Kidney tubule cell (primary cell): ENCODE data around the gene STX17.
"Not testable (repeated sequence)": the region's sequence is repeated elsewhere in the genome, so short reads cannot be mapped to it uniquely, and the experiment has no call there.

Experiments
- DNase-seq: peaks from one replicate; pipeline ENCODE4 v3.0.0-alpha.2; 2018; ENCODE audit warnings: low spot score

STX17 gene

DNA sequence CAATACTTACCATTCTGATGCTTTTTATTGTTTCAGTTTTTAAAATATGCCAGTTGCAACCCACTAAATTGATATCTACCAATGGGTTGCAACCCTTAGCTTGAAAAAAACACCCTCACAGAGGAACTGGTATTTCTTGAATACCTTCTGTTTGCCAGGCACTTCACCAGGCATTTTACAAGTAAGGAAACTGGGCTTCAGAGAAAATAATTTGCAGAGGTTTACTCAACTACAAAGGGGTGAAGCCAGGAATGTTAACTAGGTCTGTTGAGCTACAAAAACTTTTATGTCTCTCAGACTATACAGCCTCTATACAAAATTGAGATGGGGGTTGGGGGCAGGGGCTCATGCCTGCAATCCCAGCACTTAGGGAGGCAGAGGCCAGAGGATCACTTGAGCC lies 65.0 kb downstream of the STX17 start:
- no peak for DNase-seq

- DNase-seq: no peak
Measured at GRCh38 chr9:99973455-99973854, 67.0 kb downstream of the STX17 start.

- no peak for DNase-seq
Measured at GRCh38 chr9:99977033-99977792, 70.8 kb downstream of the STX17 start.

- no peak for DNase-seq
Measured at GRCh38 chr9:99978221-99978620, 71.8 kb downstream of the STX17 start.

DNA sequence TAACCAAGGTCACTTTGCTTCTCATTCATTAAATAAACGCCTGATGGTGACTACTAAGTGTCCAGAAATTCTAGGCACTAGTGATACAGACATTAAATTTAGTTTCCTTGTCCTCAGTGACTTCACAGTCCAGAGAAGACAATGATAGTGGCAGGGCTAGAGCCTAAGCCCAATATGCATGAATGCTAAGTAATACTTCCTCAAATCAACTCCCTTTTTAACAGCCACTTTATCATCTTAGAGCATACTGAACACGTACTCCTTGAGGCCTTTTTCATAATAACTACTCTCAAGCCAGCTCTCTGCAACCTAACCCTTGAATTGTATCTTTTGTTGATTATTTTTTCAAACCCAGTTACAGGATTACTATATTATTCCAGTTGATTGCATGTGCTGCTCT lies 74.1 kb downstream of the STX17 start:
- no peak for DNase-seq

DNA sequence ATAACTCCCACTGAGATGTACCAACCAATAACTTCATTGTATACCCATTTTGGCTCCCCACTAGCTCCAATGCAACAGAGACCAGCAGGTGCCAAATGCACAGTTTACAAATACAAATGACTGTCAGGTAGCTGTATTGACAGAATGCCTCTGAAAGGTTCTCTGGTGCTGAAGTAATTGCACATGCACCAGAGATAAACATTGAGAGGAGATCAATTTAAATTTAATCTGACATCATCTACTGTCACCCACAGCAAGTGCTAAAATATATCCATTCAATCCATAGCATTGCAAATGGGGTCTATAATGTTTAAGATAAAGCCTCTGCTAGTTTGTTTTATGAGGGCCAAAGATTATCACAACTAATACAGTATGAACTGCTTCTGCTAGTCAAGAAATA lies 80.2 kb downstream of the STX17 start:
- no peak for DNase-seq

- not testable (repeated sequence) for DNase-seq
Measured at GRCh38 chr9:99990508-99990907, 84.1 kb downstream of the STX17 start.

GRCh38 chr9:99998266-99998665 lies 91.8 kb downstream of the STX17 start:
- no peak for DNase-seq

GRCh38 chr9:99998866-99999265 lies 92.4 kb downstream of the STX17 start:
- DNase-seq: no peak

DNA sequence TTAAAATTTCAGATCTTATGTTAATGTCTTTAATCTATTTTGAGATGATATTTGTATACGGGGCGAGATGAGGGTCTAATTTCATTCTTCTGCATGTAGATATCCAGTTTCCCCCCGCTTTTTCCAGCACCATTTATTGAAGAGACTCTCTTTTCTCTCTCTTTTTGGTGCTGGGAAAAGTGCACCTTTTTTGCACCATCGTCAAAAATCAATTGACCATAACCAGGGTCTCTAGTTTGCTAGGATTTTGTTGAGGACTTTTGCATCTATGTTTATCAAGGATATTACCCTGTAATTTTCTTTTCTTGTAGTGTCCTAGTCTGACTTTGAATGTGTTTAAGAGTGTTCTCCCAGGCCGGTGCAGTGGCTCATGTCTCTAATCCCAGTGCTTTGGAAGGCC lies 93.3 kb downstream of the STX17 start:
- DNase-seq: no peak

DNA sequence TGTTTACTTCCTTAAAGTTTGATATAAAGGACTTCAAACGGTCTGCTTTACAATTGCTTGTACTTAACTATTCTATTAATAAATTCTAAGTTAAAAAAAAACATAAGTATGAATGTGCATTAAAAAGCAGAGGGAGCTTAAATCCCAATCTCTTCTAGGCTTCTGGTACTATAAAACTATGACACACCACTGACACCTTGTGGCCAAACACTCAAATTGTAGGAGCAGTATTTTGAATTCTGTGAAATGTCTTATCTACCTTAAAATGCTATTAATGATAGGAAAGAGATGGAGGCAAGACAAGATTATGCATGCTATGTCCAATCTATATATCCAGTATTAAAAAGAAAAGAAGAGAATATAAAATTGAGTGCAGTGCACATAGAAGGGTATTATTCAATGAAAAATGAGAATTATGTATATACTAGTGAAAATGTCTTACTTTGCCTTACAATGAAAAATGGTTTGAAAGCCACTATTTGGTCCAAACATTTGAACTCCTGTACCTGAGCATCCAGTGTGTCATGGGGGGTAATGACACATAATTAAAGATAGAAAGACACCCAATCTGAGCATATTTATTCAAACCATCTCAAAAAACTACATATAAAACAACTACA lies 104.7 kb downstream of the STX17 start:
- DNase-seq: peak; percentile 66

DNA sequence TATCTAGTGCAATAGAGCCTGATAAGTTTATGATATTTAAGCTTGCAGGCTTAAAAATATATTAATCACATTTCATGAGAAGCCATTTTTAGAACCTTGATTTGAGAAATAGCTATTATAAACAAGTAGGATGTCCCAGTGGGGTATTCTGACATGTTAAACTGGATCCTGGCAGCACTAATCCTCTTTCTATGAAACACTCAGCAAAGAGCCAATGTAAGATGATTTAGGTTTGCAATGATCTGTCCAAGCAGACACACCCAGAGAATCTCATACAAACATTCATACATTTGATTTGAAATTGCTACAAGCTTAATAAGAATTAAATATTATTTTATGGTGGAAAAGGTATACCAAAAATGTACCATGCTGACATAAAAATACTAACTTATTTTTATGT lies 105.8 kb downstream of the STX17 start:
- no peak for DNase-seq

DNA sequence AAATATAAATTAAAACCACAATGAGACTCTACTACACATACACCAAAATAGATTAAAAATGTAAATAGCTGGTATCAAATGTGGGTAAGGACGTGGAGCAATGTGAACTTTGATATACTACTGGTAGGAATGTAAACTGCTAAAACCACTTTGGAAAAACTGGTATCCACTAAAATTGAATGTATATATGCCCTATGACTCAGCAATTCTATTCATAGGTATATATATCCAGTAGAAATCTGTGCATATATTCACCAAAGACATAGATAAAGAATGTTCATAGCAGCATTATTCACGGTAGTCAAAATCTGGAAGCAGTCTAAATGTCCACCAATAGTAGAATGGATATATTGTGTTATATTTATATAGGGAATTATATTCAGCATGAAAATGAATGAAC lies 107.1 kb downstream of the STX17 start:
- DNase-seq: no peak

DNA sequence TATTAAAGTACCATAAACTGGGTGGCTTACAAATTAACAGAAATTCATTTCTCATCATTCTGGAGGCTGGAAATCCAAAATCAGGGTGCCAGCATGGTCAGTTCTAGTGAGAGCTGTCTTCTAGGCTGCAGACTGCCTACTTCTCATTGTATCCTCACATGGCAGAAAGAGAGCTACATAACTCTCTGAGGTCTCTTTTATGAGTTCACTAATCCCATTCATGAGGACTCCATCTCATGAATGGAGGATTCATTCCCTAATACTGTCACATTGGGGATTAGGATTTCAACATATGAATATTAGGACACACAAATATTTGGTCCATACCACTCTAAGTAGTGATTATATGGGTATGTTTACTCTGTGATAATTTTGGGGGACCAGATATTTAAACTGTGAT lies 108.4 kb downstream of the STX17 start:
- DNase-seq: no peak

GRCh38 chr9:100019541-100019940 lies 113.1 kb downstream of the STX17 start:
- no peak for DNase-seq
